WI38 (cell line): ENCODE measurements around the gene PRL.

Source experiments
- H3K4me3 ChIP-seq: 2 replicates; pipeline ENCODE4 v1.5.1; 2011; ENCODE audit warnings: low read depth, mild to moderate bottlenecking, control low read depth, low read length
- TF ChIP-seq, protein P1 (sequence below): IDR thresholded peaks from 2 replicates; pipeline ENCODE4 v1.5.1; 2012; ENCODE audit warnings: low read depth, mild to moderate bottlenecking, control low read depth, low read length

Gene PRL

DNA sequence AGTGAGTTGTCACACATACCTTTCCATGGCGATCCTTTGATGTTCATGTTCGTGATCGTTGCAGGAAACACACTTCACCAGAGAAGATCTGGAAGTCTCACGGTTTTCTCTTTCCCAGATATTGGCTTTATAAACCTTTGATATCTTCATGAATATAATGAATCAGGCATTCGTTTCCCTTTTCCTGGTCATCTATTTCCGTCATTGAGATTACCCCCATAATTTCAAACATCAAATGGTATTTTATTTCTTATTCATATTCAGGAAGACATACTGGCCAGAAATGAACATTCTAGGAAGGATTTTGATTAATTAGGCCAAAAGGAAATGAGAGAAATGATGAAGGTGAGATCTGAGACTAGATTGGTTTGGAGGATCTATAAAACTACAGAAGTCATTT lies at the start of gene PRL:
TSS of gene PRL (minus strand) at position 101 of the 400 bp plus-strand sequence. CDS start at position 47, 54 bp downstream.
- TF ChIP-seq, protein P1, sequence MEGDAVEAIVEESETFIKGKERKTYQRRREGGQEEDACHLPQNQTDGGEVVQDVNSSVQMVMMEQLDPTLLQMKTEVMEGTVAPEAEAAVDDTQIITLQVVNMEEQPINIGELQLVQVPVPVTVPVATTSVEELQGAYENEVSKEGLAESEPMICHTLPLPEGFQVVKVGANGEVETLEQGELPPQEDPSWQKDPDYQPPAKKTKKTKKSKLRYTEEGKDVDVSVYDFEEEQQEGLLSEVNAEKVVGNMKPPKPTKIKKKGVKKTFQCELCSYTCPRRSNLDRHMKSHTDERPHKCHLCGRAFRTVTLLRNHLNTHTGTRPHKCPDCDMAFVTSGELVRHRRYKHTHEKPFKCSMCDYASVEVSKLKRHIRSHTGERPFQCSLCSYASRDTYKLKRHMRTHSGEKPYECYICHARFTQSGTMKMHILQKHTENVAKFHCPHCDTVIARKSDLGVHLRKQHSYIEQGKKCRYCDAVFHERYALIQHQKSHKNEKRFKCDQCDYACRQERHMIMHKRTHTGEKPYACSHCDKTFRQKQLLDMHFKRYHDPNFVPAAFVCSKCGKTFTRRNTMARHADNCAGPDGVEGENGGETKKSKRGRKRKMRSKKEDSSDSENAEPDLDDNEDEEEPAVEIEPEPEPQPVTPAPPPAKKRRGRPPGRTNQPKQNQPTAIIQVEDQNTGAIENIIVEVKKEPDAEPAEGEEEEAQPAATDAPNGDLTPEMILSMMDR: no peak
- H3K4me3 ChIP-seq: no peak within 1 kb of the TSS

DNA sequence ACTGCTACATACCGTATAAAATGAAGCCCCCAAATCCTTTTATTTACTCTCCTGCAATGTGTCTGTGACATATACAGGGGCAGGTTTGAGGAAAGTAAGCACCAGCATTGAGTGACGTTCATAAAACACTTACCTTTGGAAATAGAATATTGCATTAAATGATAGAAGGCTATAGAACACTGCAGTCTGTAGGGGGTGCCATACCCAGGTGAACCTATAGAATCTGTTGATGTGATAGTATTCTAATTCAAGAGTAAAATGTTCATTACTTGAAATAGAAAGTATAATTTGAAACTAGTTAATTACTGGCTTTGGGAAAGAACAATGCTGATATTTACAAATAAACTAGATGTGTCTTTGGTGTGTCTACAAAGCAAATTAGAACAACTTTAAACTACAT lies 47.0 kb upstream of the PRL start:
- TF ChIP-seq, protein P1: no peak
- no peak overlapping the region for H3K4me3 ChIP-seq

DNA sequence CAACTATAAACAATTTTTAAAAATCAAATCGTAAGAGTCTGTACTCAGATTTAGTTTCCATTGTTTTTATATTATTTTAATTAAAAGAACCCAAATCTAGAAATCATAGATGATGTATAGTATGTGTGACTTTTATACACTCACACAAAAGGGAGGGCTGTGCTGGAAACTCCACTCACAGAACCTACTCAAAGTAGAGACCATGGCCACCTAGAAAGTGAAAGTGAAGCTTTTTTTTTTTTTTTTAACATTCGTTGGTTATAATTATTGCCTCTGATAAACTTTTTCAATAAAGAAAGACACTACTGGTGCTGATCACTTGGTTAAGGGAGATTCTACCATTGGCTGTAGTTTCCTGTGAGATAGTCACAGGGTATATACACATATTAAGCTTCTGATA lies 37.9 kb upstream of the PRL start:
- TF ChIP-seq, protein P1: no peak
- no peak overlapping the region for H3K4me3 ChIP-seq

DNA sequence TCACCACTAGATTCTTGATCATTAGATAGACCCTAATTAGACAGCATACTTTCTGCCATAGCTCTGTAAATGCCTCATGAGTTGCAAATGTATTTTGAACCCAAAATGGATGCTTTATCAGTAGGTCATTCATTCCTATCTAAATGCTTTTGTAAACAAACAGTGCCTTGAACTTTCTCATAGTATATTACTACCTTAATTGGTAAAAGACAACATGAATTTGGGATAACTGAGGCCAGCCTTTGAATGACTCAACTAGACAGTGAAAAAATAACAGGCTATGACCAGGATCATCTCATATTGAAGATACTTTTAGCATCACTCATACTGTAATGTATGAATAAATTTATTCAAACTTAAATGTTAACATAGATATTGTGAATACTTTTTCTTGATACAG lies 37.0 kb upstream of the PRL start:
- TF ChIP-seq, protein P1: no peak
- H3K4me3 ChIP-seq: no peak overlapping the region

DNA sequence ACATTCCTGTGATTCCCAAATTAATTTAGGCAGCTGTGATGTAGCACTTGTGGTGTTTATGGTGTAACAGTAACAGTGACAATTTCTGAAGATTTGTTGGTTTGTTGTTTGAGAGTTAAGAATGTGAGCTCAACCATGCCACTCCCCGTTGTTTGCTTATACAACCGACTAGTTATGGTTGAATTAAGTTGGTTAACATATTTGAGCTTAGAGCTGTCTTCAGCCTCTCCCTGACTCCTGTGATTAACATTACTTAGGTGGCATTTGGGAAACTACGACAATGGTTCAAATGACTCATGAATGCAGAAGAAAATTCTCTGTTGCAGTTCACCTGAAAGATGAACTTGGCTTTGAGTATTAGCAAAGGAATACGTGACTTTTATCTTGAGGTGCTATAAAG lies 35.9 kb upstream of the PRL start:
- no peak overlapping the region for H3K4me3 ChIP-seq
- TF ChIP-seq, protein P1: no peak

DNA sequence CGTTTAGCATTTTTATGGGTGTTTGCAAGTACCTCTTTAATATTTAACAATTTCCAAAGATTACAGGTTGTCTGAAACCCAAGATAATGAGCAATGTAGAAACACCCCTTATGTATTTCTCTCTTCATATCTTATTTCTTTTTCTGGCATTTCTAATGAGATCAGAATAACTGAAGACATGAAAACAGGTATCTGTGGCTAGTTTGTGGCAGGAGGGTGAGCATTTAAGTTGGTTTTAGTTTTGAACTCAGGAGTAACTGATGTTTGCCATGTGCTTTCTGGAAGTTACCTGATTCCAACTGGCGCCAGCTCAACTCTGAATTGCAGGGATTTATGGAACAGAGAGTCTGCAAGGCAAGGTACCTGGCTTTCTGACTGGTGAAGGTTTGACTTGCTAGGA lies 35.4 kb upstream of the PRL start:
- TF ChIP-seq, protein P1: no peak
- H3K4me3 ChIP-seq: no peak overlapping the region

DNA sequence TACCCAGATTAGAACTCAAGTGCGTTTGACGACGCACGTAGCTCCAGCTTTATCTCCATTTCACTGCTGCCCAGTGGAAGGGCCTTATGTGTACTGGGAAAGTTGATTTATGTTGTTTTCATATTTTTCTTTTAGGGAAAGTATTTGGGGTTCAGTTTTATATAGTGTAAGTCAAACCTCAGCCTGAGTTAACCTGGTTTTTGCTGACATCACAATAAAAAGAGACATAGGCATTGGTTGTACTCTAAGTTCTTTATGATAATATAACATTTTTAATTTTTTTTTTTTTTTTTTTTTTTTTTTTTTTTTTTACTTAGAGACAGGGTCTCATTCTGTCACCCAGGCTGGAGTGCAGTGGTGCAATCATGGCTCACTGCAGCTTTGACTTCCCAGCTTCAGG lies 34.1 kb upstream of the PRL start:
- H3K4me3 ChIP-seq: no peak overlapping the region
- TF ChIP-seq, protein P1: no peak
